BE2C (cell line): ENCODE measurements around the gene SPATA19. TPM values are rescaled to one million over a fixed set of nuclear protein-coding genes. Genes with fewer than 3 reads are reported as not detected.

Source experiments
- DNase-seq: peaks from one replicate; pipeline ENCODE4 v3.0.0-alpha.2; 2020
- H3K27me3 ChIP-seq: fragments of 250-450 bp; sonication (Bioruptor Pico); 2 replicates; pipeline ENCODE4 v1.5.1; 2020; ENCODE audit warnings: mild to moderate bottlenecking
- H3K36me3 ChIP-seq: fragments of 250-450 bp; sonication (Bioruptor Pico); 2 replicates; pipeline ENCODE4 v1.5.1; 2020; ENCODE audit warnings: mild to moderate bottlenecking
- H3K4me1 ChIP-seq: fragments of 250-450 bp; sonication (Bioruptor Pico); 2 replicates; pipeline ENCODE4 v1.5.1; 2020
- H3K4me3 ChIP-seq: 2 replicates; pipeline ENCODE4 v1.5.1; 2011; ENCODE audit warnings: low read depth, low read length
- H3K9me3 ChIP-seq: fragments of 250-450 bp; sonication (Bioruptor Pico); 2 replicates; pipeline ENCODE4 v1.5.1; 2020
- CTCF ChIP-seq: IDR thresholded peaks from 2 replicates; pipeline ENCODE4 v1.5.1; 2012; ENCODE audit warnings: mild to moderate bottlenecking, low read depth, low read length
- polyA plus RNA-seq: library from polyadenylated mRNA; unstranded; fragments of >200 nt; gene quantifications from one replicate; pipeline ENCODE4 v1.2.1, GENCODE V29; 2012; ENCODE audit warnings: low read depth, missing spikeins; ENCODE audit not compliant: insufficient read length, insufficient read depth

SPATA19 gene, protein sequence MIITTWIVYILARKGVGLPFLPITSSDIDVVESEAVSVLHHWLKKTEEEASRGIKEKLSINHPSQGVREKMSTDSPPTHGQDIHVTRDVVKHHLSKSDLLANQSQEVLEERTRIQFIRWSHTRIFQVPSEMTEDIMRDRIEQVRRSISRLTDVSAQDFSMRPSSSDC
- polyA plus RNA-seq: not detected

DNA sequence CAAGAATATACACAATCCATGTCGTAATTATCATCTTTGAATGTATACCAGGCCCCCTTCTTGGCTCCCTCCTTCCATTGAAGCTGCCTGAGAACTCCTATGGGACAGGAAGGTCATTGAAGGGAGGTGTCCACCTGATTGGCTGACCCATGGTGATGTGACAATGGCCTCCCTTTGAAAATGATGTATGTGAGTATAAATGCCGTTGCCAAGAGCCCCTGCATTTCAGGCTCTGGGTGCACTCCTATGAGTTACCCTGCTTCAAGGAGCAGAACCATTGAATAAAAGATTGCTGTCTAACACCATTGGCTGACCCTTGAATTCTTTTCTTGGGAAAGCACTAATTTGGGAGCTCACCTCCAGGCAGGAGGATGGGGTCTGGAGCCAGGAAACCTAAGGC is at the start of gene SPATA19:
Gene SPATA19 (minus strand): TSS at position 101 of the 400 bp plus-strand sequence. CDS start 67 bp downstream, at position 34.
- Histone ChIP-seq H3K36me3 (no peaks in the 10 kb centered on the region), H3K27me3 (peaks cover 38% of the 10 kb centered on the region), H3K4me1 (no peaks in the 10 kb centered on the region), H3K4me3 (no peak within 1 kb of the TSS), H3K9me3 (no peaks in the 10 kb centered on the region)
- no peak for TF ChIP-seq CTCF
- DNase-seq: no peak

GRCh38 chr11:133895061-133895479 is 49.8 kb upstream of the SPATA19 start:
- Histone ChIP-seq H3K9me3 (no peaks in the 10 kb centered on the region), H3K27me3 (no peaks in the 10 kb centered on the region), H3K36me3 (peaks cover 12% of the 10 kb centered on the region), H3K4me3 (no peak overlapping the region), H3K4me1 (no peaks in the 10 kb centered on the region)
- no peak for DNase-seq
- no peak for TF ChIP-seq CTCF

- Histone ChIP-seq H3K36me3 (no peaks in the 10 kb centered on the region; the same call in 1 of the 2 replicates), H3K27me3 (peaks cover 3% of the 10 kb centered on the region; the same call in 1 of the 2 replicates), H3K4me3 (no peak overlapping the region), H3K4me1 (no peaks in the 10 kb centered on the region), H3K9me3 (no peaks in the 10 kb centered on the region)
- DNase-seq: no peak
- TF ChIP-seq CTCF: no peak
Observed at GRCh38 chr11:133893381-133893780, 48.1 kb upstream of the SPATA19 start.

DNA sequence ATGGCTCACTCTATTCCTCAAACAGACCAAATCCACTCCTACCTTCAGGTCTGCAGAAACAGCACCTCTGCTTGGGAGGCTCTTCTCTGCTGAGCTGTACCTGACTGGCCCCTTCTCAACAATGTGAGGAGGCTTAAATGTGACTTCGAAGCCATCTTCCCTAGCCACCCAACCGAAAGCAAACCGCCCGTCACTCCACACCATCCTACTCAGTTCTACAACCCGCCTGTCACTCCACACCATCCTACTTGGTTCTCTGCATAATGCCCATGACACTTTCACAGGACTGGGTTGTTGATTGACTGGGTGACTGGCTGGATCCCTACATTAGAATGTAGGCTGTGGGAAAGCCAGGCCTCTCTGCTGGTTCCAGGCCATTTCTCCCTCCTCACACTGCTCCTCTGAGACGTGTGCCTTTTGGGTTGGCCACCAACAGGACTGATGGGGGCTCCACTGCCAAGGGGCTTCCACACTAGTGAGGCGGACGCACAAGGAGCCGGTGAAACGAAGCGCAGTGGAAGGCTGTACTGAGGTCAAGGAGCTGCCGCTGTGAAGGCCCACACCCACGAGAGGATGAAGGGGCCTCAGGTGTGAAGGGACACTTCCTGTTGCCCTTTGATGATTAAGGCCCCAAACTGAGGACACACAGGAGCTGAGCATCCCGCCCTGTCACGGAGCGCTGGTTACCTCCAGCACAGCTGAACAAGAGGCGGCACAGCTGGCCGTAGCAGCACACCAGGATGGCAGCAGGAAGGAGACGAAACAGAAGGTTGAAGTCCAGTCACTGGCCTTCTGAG is 47.5 kb upstream of the SPATA19 start:
- Histone ChIP-seq H3K4me1 (no peaks in the 10 kb centered on the region), H3K36me3 (no peaks in the 10 kb centered on the region; the same call in 1 of the 2 replicates), H3K4me3 (no peak overlapping the region), H3K27me3 (peaks cover 3% of the 10 kb centered on the region; the same call in 1 of the 2 replicates), H3K9me3 (no peaks in the 10 kb centered on the region)
- no peak for TF ChIP-seq CTCF
- no peak for DNase-seq

GRCh38 chr11:133892126-133892525 is 46.8 kb upstream of the SPATA19 start:
- Histone ChIP-seq H3K4me3 (no peak overlapping the region), H3K27me3 (peaks cover 3% of the 10 kb centered on the region; the same call in 1 of the 2 replicates), H3K36me3 (no peaks in the 10 kb centered on the region; the same call in 1 of the 2 replicates), H3K9me3 (no peaks in the 10 kb centered on the region), H3K4me1 (no peaks in the 10 kb centered on the region)
- TF ChIP-seq CTCF: no peak
- DNase-seq: no peak

- no peak for TF ChIP-seq CTCF
- no peak overlapping the region for H3K4me3 ChIP-seq
- H3K36me3 ChIP-seq: no peaks in the 10 kb centered on the region
- H3K9me3 ChIP-seq: no peaks in the 10 kb centered on the region
- no peaks in the 10 kb centered on the region for H3K4me1 ChIP-seq
- peaks cover 3% of the 10 kb centered on the region; the same call in 1 of the 2 replicates for H3K27me3 ChIP-seq
- no peak for DNase-seq
Observed at GRCh38 chr11:133889893-133890292, 44.6 kb upstream of the SPATA19 start.
